ENCODE data around the gene MAOB. TPM values are rescaled to one million over a fixed set of nuclear protein-coding genes. Genes with fewer than 3 reads are reported as not detected.

Gene MAOB
- total RNA-seq, 2 donors from 2014 or later: 0.46 to 0.73 TPM

GRCh38 chrX:43716696-43717095 lies 165.6 kb downstream of the MAOB start:
- H3K9ac ChIP-seq (ENCODE audit: extremely low read depth, low read length, poor library complexity, severe bottlenecking): no peak overlapping the region
- no peak overlapping the region for H3K27ac ChIP-seq (ENCODE audit: low read depth, low read length)
- DNase-seq: no peak
- H3K36me3 Mint-ChIP-seq (ENCODE audit: low read depth): no peaks in the 10 kb centered on the region
- H3K4me3 Mint-ChIP-seq: no peak overlapping the region
- 78% methylated on average over 1 of the region's 1 CpG; no CpG with 5 or more reads in 1 of the 2 experiments for WGBS, 2 experiments (ENCODE audit: insufficient coverage in 1 of 2, insufficient read length in 1 of 2)
- H3K4me3 ChIP-seq (ENCODE audit: low read length): no peak overlapping the region
- H3K36me3 ChIP-seq (ENCODE audit: control insufficient read depth, insufficient read depth, low read length): no peaks in the 10 kb centered on the region
- H3K4me1 Mint-ChIP-seq: no peaks in the 10 kb centered on the region
- no peaks in the 10 kb centered on the region for H3K27me3 Mint-ChIP-seq (ENCODE audit: insufficient read depth)
- H3K9me3 ChIP-seq (ENCODE audit: control insufficient read depth, low read length): no peaks in the 10 kb centered on the region
- no peaks in the 10 kb centered on the region for H3K27me3 ChIP-seq (ENCODE audit: control insufficient read depth, insufficient read depth, low read length, poor library complexity, severe bottlenecking)
- H3K27ac Mint-ChIP-seq: no peak overlapping the region
- no peaks in the 10 kb centered on the region for H3K4me1 ChIP-seq (ENCODE audit: control insufficient read depth, insufficient read depth, low read length)
- H3K9me3 Mint-ChIP-seq: peaks cover 4% of the 10 kb centered on the region
- no peak for TF ChIP-seq CTCF (conservative IDR thresholded peaks at IDR 0.05)

Other genes starting within 250 kb of the MAOB start
- 1 to 10 TPM in 1 of 2 donors, under 1 TPM in 1; 0.38 to 4.7 TPM for gene MAOA, start 226.2 kb downstream of the MAOB start, total RNA-seq
- gene NDP, start 90.9 kb upstream of the MAOB start, total RNA-seq: not detected